OCI-LY7 (cell line): ENCODE data around the gene PHACTR1. TPM values are rescaled to one million over a fixed set of nuclear protein-coding genes. Genes with fewer than 3 reads are reported as not detected.

ENCODE experiments used
- BruUV-seq: library from RNA; stranded (reverse); fragments of 400-500 nt; replicated peaks from 2 replicates; lab custom pipeline; 2021; lab: Mats Ljungman, UMichigan
- CTCF ChIA-PET: fragments of 300-600 bp; sonication (Branson Sonifier 250); formaldehyde crosslinking; loops from one replicate; lab custom pipeline; 2022; ENCODE audit warnings: antibody characterized with exemption; ENCODE audit not compliant: unreplicated experiment; lab: Charles Lee
- POLR2A ChIA-PET: fragments of 300-600 bp; sonication (Branson Sonifier 250); formaldehyde crosslinking; loops from one replicate; lab custom pipeline; 2022; ENCODE audit warnings: antibody characterized with exemption; lab: Charles Lee
- DNase-seq: peaks from one replicate; pipeline ENCODE4 v3.0.0-alpha.2; 2015; ENCODE audit warnings: low spot score
- H2AFZ ChIP-seq: fragments of 200-600 bp; sonication (generic), shearing (Covaris generic); 2 replicates; pipeline ENCODE4 v1.6.1; 2014; ENCODE audit warnings: mild to moderate bottlenecking, antibody characterized with exemption, low read length, moderate library complexity
- H3K27ac ChIP-seq: fragments of 200-600 bp; sonication (generic); 2 replicates; pipeline ENCODE4 v1.5.1; 2014; ENCODE audit warnings: mixed run types, low read depth, mild to moderate bottlenecking, moderate library complexity, low read length, inconsistent platforms; ENCODE audit not compliant: poor library complexity, severe bottlenecking
- H3K36me3 ChIP-seq: fragments of 200-600 bp; sonication (generic); 2 replicates; pipeline ENCODE4 v1.6.1; 2014; ENCODE audit warnings: mild to moderate bottlenecking, antibody characterized with exemption, low read length, moderate library complexity, mixed read lengths; ENCODE audit not compliant: insufficient read depth
- H3K4me1 ChIP-seq: fragments of 200-600 bp; sonication (generic); 2 replicates; pipeline ENCODE4 v1.5.1; 2014; ENCODE audit warnings: mild to moderate bottlenecking, low read length; ENCODE audit not compliant: insufficient read depth, poor library complexity, severe bottlenecking
- H3K4me2 ChIP-seq: fragments of 200-600 bp; sonication (generic); 2 replicates; pipeline ENCODE4 v1.6.1; 2014; ENCODE audit warnings: mild to moderate bottlenecking, low read length
- H3K4me3 ChIP-seq: fragments of 200-600 bp; sonication (generic); 2 replicates; pipeline ENCODE4 v1.5.1; 2014; ENCODE audit warnings: mild to moderate bottlenecking, low read depth, low read length; ENCODE audit not compliant: poor library complexity, severe bottlenecking
- H3K79me2 ChIP-seq: fragments of 200-600 bp; sonication (generic); 2 replicates; pipeline ENCODE4 v1.6.1; 2016; ENCODE audit warnings: low read depth, mild to moderate bottlenecking, low read length, moderate library complexity, mixed read lengths; ENCODE audit not compliant: insufficient read depth
- H3K9me2 ChIP-seq: fragments of 200-600 bp; sonication (generic); 2 replicates; pipeline ENCODE4 v1.6.1; 2016; ENCODE audit warnings: mild to moderate bottlenecking, low read length, mixed read lengths; ENCODE audit not compliant: insufficient read depth
- H3K9me3 ChIP-seq: fragments of 200-600 bp; sonication (generic); 2 replicates; pipeline ENCODE4 v1.6.1; 2014; ENCODE audit warnings: mild to moderate bottlenecking, mixed run types, low read length, mixed read lengths
- H4K20me1 ChIP-seq: fragments of 200-600 bp; sonication (generic); 2 replicates; pipeline ENCODE4 v1.6.1; 2014; ENCODE audit warnings: mild to moderate bottlenecking, antibody characterized with exemption, low read length, moderate library complexity, mixed read lengths; ENCODE audit not compliant: insufficient read depth
- EZH2phosphoT487 ChIP-seq: fragments of 200-600 bp; sonication (generic); IDR thresholded peaks from 2 replicates; pipeline ENCODE4 v1.6.1; 2018; ENCODE audit warnings: low read depth, borderline replicate concordance, mild to moderate bottlenecking, mixed run types, antibody characterized with exemption, low read length, moderate library complexity, mixed read lengths
- intact Hi-C: fragments of 100-400 bp; cut with micrococcal nuclease; formaldehyde crosslinking; loops from one replicate; pipeline ENCODE4 v1.10.0; 2022; ENCODE audit not compliant: unreplicated experiment
- total RNA-seq, 2 experiments: library from RNA; depleted of rRNA in 1 of 2; stranded (reverse); fragments of >200 nt in 1 of 2; shearing (Covaris generic) in 1 of 2; gene quantifications; 2 replicates each; pipeline ENCODE4 v1.2.3, GENCODE V29; 2014 to 2022
- TF ChIP-seq, protein P1 (sequence below): fragments of 200-600 bp; sonication (generic); conservative IDR thresholded peaks from 2 replicates; pipeline ENCODE4 v1.5.1; 2014; ENCODE audit warnings: mild to moderate bottlenecking, antibody characterized with exemption, low read length, moderate library complexity, mixed read lengths

Gene PHACTR1
- total RNA-seq, 2 experiments from 2014 or later: 25.1 to 46.6 TPM

GRCh38 chr6:12882761-12883290 lies 166.3 kb downstream of the PHACTR1 start:
- Histone ChIP-seq H3K27ac (no peak overlapping the region), H3K9me3 (no peaks in the 10 kb centered on the region), H3K4me3 (no peak overlapping the region), H3K4me1 (no peaks in the 10 kb centered on the region), H3K9me2 (no peaks in the 10 kb centered on the region), H3K79me2 (no peaks in the 10 kb centered on the region), H3K36me3 (no peaks in the 10 kb centered on the region), H4K20me1 (no peaks in the 10 kb centered on the region), H3K4me2 (no peak overlapping the region), H2AFZ (no peak overlapping the region)
- BruUV-seq: no TSS peak
- CTCF ChIA-PET: no interaction called here
- intact Hi-C loops: no loop called here
- no peak for DNase-seq
- POLR2A ChIA-PET: no interaction called here
- TF ChIP-seq EZH2phosphoT487: no peak
- TF ChIP-seq, protein P1, sequence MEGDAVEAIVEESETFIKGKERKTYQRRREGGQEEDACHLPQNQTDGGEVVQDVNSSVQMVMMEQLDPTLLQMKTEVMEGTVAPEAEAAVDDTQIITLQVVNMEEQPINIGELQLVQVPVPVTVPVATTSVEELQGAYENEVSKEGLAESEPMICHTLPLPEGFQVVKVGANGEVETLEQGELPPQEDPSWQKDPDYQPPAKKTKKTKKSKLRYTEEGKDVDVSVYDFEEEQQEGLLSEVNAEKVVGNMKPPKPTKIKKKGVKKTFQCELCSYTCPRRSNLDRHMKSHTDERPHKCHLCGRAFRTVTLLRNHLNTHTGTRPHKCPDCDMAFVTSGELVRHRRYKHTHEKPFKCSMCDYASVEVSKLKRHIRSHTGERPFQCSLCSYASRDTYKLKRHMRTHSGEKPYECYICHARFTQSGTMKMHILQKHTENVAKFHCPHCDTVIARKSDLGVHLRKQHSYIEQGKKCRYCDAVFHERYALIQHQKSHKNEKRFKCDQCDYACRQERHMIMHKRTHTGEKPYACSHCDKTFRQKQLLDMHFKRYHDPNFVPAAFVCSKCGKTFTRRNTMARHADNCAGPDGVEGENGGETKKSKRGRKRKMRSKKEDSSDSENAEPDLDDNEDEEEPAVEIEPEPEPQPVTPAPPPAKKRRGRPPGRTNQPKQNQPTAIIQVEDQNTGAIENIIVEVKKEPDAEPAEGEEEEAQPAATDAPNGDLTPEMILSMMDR: no peak

DNA sequence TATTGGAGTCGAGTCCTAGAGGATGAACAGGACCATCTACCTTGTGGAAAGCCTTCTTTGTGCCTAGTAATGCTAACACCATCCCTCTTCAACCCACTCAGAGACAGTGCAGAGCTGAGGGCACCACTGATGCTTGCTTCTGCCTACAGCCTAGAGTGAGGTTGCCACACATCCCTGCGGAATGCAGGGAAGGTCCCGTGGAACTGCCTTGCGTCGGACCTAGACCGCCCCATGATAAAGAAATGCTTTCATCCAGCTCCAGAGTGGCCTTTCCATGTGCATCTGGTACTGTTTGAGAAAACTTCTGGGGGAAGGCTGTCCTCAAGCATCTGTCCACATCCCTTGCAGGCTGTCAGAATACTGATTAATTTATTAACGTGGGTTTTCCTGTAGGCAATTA lies 168.4 kb downstream of the PHACTR1 start:
- H3K4me2 ChIP-seq: no peak overlapping the region
- no peaks in the 10 kb centered on the region for H3K4me1 ChIP-seq
- no peaks in the 10 kb centered on the region for H3K36me3 ChIP-seq
- ChIA-PET POLR2A (no interaction called here), CTCF (no interaction called here)
- no peaks in the 10 kb centered on the region for H3K9me2 ChIP-seq
- TF ChIP-seq, protein P1: no peak
- TF ChIP-seq EZH2phosphoT487: no peak
- intact Hi-C loops: no loop called here
- no peak for DNase-seq
- no TSS peak for BruUV-seq
- H3K9me3 ChIP-seq: no peaks in the 10 kb centered on the region
- no peak overlapping the region for H3K27ac ChIP-seq
- H4K20me1 ChIP-seq: no peaks in the 10 kb centered on the region
- no peak overlapping the region for H3K4me3 ChIP-seq
- no peaks in the 10 kb centered on the region for H3K79me2 ChIP-seq
- no peak overlapping the region for H2AFZ ChIP-seq

DNA sequence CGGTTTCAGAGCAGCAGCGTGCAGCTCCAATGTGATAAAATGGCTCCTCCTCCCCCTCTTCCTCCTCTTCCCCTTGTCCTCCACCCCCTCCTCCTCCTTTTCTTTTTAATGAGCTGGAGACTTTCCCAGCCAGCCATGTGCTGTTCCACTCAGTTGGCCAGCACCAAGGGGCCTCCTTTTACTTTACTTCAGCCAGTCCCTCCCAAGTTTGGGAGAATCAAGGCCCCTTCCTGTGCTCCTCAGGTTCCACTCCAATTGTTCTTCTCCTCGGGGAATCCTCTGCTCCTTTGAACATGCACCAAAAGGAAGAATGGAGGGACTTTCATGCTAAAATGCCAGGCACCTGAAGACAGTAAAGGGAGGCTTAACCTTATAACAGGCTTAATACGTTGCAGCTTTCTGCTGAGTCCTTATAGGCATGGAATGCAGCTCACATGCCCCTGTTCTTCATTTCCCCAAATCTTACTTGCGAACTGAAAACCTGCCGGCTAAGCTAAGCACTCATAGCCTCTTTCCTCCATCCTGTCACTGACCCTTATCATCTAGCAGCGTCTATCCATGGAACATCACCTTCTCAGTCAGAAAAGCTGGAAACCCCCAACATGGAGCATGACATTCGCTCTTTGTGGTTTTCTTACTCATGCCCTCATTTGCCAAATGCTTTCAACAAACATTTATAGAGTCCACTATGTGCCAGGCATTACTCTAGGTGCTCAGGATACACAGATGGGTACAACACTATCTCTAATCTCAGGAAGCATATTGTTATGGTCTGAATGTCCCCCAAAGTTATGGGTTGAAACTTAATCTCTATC lies 170.6 kb downstream of the PHACTR1 start:
- intact Hi-C loops: no loop called here
- CTCF ChIA-PET: no interaction called here
- Histone ChIP-seq H3K4me2 (no peak overlapping the region), H3K79me2 (no peaks in the 10 kb centered on the region), H3K36me3 (no peaks in the 10 kb centered on the region), H3K27ac (no peak overlapping the region), H3K4me1 (no peaks in the 10 kb centered on the region), H3K9me2 (no peaks in the 10 kb centered on the region), H3K4me3 (no peak overlapping the region), H3K9me3 (no peaks in the 10 kb centered on the region), H4K20me1 (no peaks in the 10 kb centered on the region), H2AFZ (no peak overlapping the region)
- POLR2A ChIA-PET: no interaction called here
- no peak for TF ChIP-seq EZH2phosphoT487
- TF ChIP-seq, protein P1: no peak
- DNase-seq: no peak
- BruUV-seq: no TSS peak
